8988T (cell line): ENCODE measurements around the gene KLRC4.
"Not testable (repeated sequence)": the region's sequence is repeated elsewhere in the genome, so short reads cannot be mapped to it uniquely, and the experiment has no call there.

Source experiments
- DNase-seq: peaks from one replicate; pipeline ENCODE4 v3.0.0; 2011

Gene KLRC4

DNA sequence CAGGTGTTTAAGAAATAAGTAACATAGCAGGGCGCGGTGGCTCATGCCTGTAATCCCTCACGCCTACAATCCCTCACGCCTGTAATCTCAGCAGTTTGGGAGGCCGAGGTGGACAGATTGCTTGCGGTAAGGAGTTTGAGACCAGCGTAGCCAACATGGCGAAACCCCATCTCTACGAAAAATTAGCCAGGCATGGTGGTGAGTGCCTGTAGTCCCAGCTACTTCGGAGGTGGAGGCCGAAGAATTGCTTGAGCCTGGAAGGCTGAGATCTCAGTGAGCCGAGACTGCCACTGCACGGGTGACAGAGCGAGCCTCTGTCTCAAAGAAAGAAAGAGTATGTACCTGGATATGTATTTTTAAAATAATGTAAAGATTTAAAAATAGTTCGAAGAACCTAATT, 13.4 kb downstream of the KLRC4 start:
- DNase-seq: not testable (repeated sequence)

DNA sequence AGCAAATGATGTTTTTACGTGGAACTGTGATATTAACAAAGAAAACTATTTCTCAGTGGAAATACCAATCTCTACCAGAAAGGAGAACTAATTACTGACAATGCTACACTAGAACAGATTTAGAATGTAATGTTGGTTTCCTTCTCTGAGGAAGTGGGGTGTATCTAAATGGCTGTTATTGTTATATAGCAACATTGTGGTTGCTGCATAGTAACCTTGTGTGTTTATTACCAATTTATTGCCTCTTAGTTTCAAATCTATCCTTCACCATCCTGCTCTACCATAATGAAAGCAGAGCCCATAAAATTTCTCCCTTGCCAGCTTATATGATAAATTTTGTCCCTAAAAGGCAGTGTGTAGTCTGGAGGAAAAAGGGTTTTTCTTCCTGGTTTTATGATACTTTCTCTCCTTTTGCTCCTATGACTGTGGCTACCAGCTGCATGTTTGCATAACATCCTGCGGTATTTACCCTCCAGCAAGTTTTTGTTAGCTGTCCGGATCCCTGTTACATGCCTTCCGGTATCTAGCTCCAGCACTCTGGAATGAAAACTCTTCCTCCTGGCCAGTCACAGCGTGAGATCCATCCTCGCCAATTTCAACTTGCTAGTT, 14.1 kb downstream of the KLRC4 start:
- no peak for DNase-seq

DNA sequence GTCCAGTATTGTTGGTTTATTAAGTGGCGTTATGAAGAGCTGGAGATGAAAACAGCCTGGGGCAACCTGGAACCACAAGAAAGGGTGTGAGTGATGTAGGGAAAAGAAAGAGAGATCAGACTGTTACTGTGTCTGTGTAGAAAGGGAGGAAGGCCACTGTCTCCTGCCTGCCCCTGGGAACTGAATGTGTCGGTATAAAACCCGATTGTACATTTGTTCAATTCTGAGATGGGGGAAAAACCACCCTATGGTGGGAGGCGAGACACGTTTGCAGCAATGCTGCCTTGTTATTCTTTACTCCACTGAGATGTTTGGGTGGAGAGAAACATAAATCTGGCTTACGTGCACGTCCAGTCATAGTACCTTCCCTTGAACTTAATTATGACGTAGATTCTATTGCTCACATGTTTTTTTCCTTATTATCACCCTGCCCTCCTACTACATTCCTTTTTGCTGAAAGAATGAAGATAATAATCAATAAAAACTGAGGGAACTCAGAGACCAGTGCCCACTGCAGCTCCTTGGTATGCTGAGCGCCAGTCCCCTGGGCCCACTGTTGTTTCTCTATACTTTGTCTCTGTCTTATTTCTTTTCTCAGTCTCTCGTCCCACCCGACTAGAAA, 14.9 kb downstream of the KLRC4 start:
- DNase-seq: not testable (repeated sequence)

GRCh38 chr12:10393291-10393690, 16.3 kb downstream of the KLRC4 start:
- no peak for DNase-seq

GRCh38 chr12:10392394-10392930, 17.1 kb downstream of the KLRC4 start:
- DNase-seq: no peak

DNA sequence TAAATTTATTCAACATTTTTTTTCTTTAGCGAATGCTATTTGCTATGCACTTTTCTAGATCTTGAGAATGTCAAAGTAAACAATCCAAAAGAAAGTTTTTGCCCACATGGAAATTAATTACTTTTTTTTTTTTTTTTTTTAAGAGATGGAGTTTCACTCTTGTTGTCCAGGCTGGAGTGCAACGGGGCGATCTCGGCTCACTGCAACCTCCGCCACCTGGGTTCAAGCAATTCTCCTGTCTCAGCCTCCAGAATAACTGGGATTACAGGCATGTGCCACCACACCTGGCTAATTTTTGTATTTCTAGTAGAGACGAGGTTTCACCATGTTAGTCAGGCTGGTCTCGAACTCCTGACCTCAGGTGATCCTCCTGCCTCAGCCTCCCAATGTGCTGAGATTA, 18.6 kb downstream of the KLRC4 start:
- DNase-seq: not testable (repeated sequence)

DNA sequence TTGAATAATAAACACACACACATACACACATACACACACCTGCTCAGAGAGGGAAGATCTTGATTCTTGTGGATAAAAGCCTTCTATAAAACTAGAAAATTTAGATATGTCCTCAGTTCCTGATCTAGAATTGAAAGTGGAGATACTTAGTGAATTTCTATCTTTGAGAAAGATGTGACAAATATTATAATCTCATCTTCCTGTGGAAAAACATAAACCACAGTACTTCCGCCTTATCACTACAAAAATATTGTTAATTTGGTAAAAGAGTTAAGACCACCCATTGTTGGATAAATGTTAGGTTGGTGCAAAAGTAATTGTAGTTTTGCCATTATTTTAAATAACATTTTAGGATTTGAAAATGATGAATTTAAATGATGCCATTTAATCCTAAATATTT, 19.7 kb downstream of the KLRC4 start, which contains the start of gene KLRK1:
Gene KLRK1 (minus strand): TSS at position 138 of the 400 bp plus-strand sequence. CDS start 1,231 bp downstream, outside the sequence.
- DNase-seq: no peak

- DNase-seq: no peak
These were observed 20.7 kb downstream of the KLRC4 start for GRCh38 chr12:10388624-10389413.

DNA sequence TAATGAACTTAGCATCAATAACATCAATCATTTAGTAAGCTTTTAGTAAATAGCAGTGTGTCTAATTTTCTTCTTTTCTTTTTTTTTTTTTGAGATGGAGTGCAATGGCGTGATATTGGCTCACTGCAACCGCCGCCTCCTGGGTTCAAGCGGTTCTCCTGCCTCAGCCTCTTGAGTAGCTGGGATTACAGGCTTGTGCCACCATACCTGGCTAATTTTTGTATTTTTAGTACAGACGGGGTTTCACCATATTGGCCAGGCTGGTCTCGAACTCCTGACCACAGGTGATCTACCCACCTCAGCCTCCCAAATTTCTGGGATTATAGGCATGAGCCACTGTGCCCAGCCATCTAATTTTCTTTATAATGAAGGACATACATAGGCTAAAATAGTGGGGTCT, 22.1 kb downstream of the KLRC4 start:
- not testable (repeated sequence) for DNase-seq

GRCh38 chr12:10386857-10387256, 22.7 kb downstream of the KLRC4 start:
- DNase-seq: no peak

DNA sequence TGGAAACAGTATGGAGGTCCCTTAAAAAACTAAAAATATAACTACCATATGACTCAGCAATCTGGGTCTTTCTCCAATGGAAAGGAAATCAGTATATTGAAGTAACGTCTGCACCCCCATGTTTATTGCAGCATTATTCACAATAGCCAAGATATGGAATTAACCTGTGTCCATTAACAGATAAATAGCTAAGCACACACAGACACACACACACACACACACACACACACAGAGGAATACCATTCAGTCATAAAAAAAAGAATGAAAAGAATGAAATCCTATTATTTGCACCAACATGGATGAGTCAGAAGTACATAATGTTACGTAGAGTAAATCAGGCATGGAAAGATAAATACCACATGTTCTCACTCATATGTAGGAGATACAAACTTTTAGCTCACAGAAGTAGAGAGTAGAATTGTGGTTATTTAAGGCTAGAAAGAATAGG, 24.4 kb downstream of the KLRC4 start:
- DNase-seq: no peak

- no peak for DNase-seq
These were observed 25.4 kb downstream of the KLRC4 start for GRCh38 chr12:10384191-10384590.

GRCh38 chr12:10381928-10382628, 27.5 kb downstream of the KLRC4 start:
- no peak for DNase-seq

GRCh38 chr12:10378737-10379136, 30.8 kb downstream of the KLRC4 start:
- not testable (repeated sequence) for DNase-seq

DNA sequence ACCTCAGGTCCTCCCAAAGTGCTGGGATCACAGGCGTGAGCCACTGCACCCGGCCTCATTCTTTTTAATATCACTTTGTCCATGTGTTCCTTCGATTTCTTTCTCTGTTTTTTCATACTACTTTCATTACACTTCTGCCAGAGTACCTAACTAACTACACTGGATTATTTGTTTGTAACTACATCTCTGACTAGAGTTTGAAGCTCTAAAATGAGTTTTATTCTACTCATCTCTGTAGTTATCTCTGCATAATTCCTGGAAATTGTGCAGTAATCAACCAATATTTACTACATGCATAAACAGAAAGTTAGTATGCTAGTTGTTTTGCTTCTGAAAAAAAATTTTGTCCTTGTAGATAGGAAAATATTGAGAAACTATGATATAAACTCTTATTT, 34.9 kb downstream of the KLRC4 start:
- DNase-seq: no peak

DNA sequence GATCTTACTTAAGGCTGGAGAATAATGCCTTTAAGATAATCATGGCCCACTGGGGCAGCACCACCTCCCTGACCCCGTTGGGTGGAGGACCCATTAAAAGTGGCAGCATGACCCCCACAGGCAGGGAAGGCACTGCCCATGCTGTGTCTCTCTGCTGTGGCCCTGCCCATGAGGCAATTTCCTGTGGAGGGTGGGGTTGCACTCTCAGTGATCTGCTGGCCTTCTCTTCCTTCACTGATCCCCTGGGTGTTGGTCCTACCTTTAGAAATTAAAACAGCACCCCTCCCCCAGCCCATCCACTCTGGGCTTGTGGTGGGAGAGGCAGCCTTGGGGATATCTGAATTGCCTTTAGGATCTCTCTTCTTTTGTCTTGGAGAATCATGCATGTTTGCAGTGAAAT, 37.0 kb downstream of the KLRC4 start:
- no peak for DNase-seq

GRCh38 chr12:10371893-10372535, 37.5 kb downstream of the KLRC4 start:
- not testable (repeated sequence) for DNase-seq

- no peak for DNase-seq
These were observed 39.8 kb downstream of the KLRC4 start for GRCh38 chr12:10369557-10370415.

DNA sequence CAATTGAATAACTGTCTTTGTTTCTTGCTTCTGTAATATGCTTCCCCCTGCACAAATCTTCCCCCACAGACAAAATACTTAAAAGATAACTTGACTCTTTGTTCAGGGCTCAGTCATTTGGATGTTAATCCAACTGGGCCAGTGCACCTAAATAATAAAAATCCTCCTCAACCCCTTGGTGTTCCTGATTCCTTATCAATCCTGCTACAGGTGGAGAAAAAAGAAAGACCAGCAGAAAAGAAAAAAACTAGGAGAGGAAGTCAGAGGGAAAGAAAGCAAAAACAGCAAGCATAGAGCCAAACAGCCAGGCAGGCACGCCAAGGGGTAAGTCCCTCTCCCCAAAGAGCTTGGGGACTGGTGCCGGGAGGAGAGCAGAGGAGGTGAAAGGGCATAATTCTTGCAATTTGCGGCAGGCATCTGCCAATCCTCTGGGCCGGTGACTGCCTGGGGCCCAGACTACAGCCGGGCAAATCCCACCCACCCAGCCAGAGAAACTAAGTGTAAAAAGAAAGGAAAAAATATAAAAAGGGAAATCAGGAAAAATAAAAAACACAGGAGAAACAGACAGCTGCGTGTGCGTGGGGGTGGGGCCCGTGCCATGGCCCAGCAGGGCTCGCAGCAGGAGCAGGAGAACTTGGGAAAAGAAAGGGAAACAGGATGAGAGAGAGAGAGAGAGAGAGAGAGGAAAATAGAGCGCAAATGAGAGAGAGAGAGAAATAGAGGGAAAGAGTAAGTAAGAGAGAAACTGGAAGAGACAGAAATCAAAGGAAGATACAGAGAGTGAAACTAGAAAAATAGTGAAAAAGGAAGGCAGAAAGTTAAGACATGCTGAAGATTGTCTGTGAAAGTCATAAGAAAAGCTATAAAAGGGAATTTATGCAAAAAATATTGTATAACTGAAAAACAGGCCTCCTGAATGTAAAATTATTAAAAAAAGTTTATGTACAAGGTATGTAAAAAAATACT, 41.1 kb downstream of the KLRC4 start:
- no peak for DNase-seq

- not testable (repeated sequence) for DNase-seq
These were observed 41.8 kb downstream of the KLRC4 start for GRCh38 chr12:10367714-10368113.
